Tibial nerve (tissue), 4 donors: Measurements from ENCODE around the gene GYPC. TPM values are rescaled to one million over a fixed set of nuclear protein-coding genes. Genes with fewer than 3 reads are reported as not detected.

Experiments used
- DNase-seq, 2 donors: peaks; one replicate each; pipeline ENCODE4 v3.0.0-alpha.2; 2019; ENCODE audit warnings: low spot score in 2 of 2
- H3K27ac ChIP-seq, 4 donors: fragments of 200-600 bp; sonication (generic) in 3 of 4; one replicate each; pipeline ENCODE4 v1.5.1; 2017 to 2019; ENCODE audit warnings: mild to moderate bottlenecking in 1 of 4
- H3K27me3 ChIP-seq, 2 donors: fragments of 200-600 bp; sonication (generic) in 1 of 2; one replicate each; pipeline versions ENCODE4 v1.5.1 to v1.6.0; 2017 to 2019
- H3K36me3 ChIP-seq, 3 donors: fragments of 200-600 bp; sonication (generic); one replicate each; pipeline ENCODE4 v1.5.1; 2018 to 2019
- H3K4me1 ChIP-seq, 4 donors: fragments of 200-600 bp; sonication (generic) in 3 of 4; one replicate each; pipeline ENCODE4 v1.5.1; 2017 to 2019
- H3K4me3 ChIP-seq, 4 donors: fragments of 200-600 bp; sonication (generic) in 3 of 4; one replicate each; pipeline ENCODE4 v1.5.1; 2017 to 2019; ENCODE audit warnings: mild to moderate bottlenecking in 1 of 4, moderate library complexity in 1 of 4
- H3K9me3 ChIP-seq, 4 donors: fragments of 200-600 bp; sonication (generic) in 3 of 4; one replicate each; pipeline ENCODE4 v1.5.1; 2017 to 2019
- CTCF ChIP-seq, 5 experiments: fragments of 200-600 bp in 3 of 5; fragments of 450-650 bp in 2 of 5; sonication (generic) in 3 of 5; IDR thresholded peaks; one replicate each; pipeline ENCODE4 v1.5.1; 2016 to 2019; ENCODE audit warnings: antibody characterized with exemption in 5 of 5, mild to moderate bottlenecking in 3 of 5, moderate library complexity in 2 of 5
- EP300 ChIP-seq, 2 donors: sonication (generic); formaldehyde crosslinking; IDR thresholded peaks; one replicate each; pipeline ENCODE4 v1.6.1; 2017; ENCODE audit warnings: antibody characterized with exemption in 2 of 2, mild to moderate bottlenecking in 1 of 2
- POLR2A ChIP-seq, 2 donors: fragments of 450-650 bp; IDR thresholded peaks; one replicate each; pipeline ENCODE4 v1.6.1; 2017; ENCODE audit warnings: antibody characterized with exemption in 2 of 2, mild to moderate bottlenecking in 2 of 2, moderate library complexity in 2 of 2
- WGBS, 2 donors: methylation state at CpG; one replicate each; pipeline ENCODE4 v1.1.5; 2018; 5-methylcytosine and 5-hydroxymethylcytosine counted together
- total RNA-seq, 4 donors: library from RNA; depleted of rRNA; stranded (reverse); fragments of >200 nt; gene quantifications; one replicate each; pipeline ENCODE4 v1.1.0, GENCODE V29; 2016

Gene GYPC
- total RNA-seq, 4 donors from 2014 or later = 50.4 to 87.6 (median 67.8) TPM

GRCh38 chr2:126729896-126730295 lies 73.9 kb downstream of the GYPC start:
- no peaks in the 10 kb centered on the region for H3K4me1 ChIP-seq
- H3K27ac ChIP-seq = no peak overlapping the region
- 90 to 92% methylated on average over 4 of the region's 4 CpGs for WGBS, 2 donors
- H3K27me3 ChIP-seq = no peaks in the 10 kb centered on the region
- H3K36me3 ChIP-seq = no peaks in the 10 kb centered on the region
- DNase-seq = no peak
- H3K9me3 ChIP-seq = peaks cover 0 to 10% (median 4%) of the 10 kb centered on the region in 4 donors
- TF ChIP-seq POLR2A (IDR thresholded peaks at IDR 0.05) (no peak), EP300 (IDR thresholded peaks at IDR 0.05) (no peak), CTCF (IDR thresholded peaks at IDR 0.05) (no peak)
- H3K4me3 ChIP-seq = no peak overlapping the region

- no peak overlapping the region for H3K4me3 ChIP-seq
- TF ChIP-seq POLR2A (IDR thresholded peaks at IDR 0.05) (no peak), CTCF (IDR thresholded peaks at IDR 0.05) (no peak), EP300 (IDR thresholded peaks at IDR 0.05) (no peak)
- 86 to 90% methylated on average over 5 of the region's 5 CpGs for WGBS, 2 donors
- H3K9me3 ChIP-seq = peaks cover 0 to 3% (median under 1%) of the 10 kb centered on the region in 4 donors
- no peaks in the 10 kb centered on the region for H3K27me3 ChIP-seq
- H3K4me1 ChIP-seq = no peaks in the 10 kb centered on the region
- no peak overlapping the region for H3K27ac ChIP-seq
- no peak for DNase-seq
- no peaks in the 10 kb centered on the region for H3K36me3 ChIP-seq
These were observed 74.7 kb downstream of the GYPC start for GRCh38 chr2:126730655-126731054.

DNA sequence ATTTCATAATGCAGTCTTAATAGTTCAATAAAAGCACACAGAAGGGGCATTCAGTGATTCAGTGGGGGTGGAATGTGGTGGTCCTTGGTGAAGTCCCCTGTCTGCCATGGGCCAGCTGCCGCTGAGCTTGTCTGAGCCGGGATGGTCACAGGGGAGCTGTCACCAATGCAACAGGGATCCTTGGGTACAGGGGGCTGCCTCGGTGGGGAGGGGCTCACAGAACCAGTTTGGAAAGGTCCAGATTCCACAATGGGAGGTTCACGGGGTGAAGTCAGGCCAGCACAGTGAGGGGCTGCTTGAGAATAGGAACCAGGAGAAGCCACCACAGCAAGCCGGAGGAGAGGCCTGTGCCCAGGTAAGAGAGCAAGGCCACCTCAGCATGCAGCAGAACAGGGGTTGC lies 75.4 kb downstream of the GYPC start:
- Histone ChIP-seq H3K9me3 (no peaks in the 10 kb centered on the region), H3K36me3 (no peaks in the 10 kb centered on the region), H3K27me3 (no peaks in the 10 kb centered on the region), H3K4me3 (no peak overlapping the region), H3K4me1 (no peaks in the 10 kb centered on the region), H3K27ac (no peak overlapping the region)
- 83 to 85% methylated on average over 5 of the region's 5 CpGs for WGBS, 2 donors
- TF ChIP-seq EP300 (IDR thresholded peaks at IDR 0.05) = no peak
- TF ChIP-seq CTCF (IDR thresholded peaks at IDR 0.05) = no peak
- DNase-seq = no peak

DNA sequence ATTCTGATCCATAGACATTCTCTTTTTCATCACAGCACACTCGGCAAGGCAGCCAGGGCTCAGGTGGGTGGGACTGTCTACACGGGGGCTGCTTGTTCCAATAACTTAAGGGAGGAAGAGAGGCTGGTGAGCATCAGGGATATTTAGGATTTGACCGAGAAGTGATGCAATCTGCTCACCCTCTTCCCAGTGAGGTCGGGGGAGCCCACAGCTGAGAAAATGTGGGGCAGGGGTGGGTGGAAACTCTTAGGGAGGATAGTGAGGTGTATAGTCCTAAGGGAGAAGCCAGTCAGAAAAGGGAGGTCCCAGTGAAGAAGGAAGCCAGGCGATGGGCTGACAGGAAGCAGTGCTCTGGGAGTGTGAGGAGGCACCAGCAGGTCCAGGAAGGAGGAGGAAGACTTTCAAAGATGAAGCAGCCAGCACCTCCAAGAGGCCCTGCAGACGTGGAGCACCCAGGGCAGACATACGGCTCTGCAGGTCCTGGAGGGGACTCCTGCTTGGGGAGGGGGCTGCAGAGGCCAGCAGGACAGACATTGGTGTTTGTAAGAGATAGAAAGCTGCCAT lies 76.8 kb downstream of the GYPC start:
- 77 to 79% methylated on average over 7 of the region's 7 CpGs for WGBS, 2 donors
- Histone ChIP-seq H3K27me3 (no peaks in the 10 kb centered on the region), H3K36me3 (no peaks in the 10 kb centered on the region), H3K4me1 (no peaks in the 10 kb centered on the region), H3K27ac (no peak overlapping the region), H3K9me3 (no peaks in the 10 kb centered on the region), H3K4me3 (no peak overlapping the region)
- DNase-seq = no peak
- TF ChIP-seq CTCF (IDR thresholded peaks at IDR 0.05) (no peak), POLR2A (IDR thresholded peaks at IDR 0.05) (no peak), EP300 (IDR thresholded peaks at IDR 0.05) (no peak)

DNA sequence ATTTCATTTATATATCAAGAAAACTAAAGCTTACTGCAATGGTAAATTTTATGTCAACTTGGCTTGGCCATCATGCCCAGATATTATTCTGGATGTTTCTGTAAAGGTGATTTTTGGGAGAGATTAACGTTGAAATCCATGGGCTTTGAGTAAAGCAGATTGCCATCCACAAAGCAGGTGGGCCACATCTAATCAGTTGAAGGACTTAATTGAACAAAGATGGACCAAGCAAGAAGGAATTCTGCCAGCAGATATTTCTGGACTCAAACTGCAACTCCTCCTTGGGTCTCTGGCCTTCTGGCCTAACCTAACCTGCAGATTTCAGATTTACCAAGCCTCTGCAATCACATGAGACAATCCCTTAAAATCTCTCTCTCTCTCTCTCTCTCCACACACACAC lies 77.8 kb downstream of the GYPC start:
- no peak for DNase-seq
- Histone ChIP-seq H3K4me3 (no peak overlapping the region), H3K36me3 (no peaks in the 10 kb centered on the region), H3K27ac (no peak overlapping the region), H3K9me3 (no peaks in the 10 kb centered on the region), H3K4me1 (no peaks in the 10 kb centered on the region), H3K27me3 (no peaks in the 10 kb centered on the region)
- no peak for TF ChIP-seq POLR2A (IDR thresholded peaks at IDR 0.05)
- no peak for TF ChIP-seq EP300 (IDR thresholded peaks at IDR 0.05)
- no peak for TF ChIP-seq CTCF (IDR thresholded peaks at IDR 0.05)
- 96 to 100% methylated on average over 1 of the region's 1 CpG for WGBS, 2 donors
